NCI-H1436 (cell line): ENCODE data around the gene SARDH.

Source experiments
- DNase-seq: peaks from one replicate; lab custom pipeline; 2025; lab: John Stamatoyannopoulos, UW

SARDH gene

GRCh38 chr9:133737774-133738639 is at the start of gene SARDH:
SARDH (minus strand) TSS chr9:133738352; CDS start chr9:133734173, 4,179 bp downstream.
- DNase-seq: no peak

GRCh38 chr9:133787754-133788025 is 49.5 kb upstream of the SARDH start:
- no peak for DNase-seq

- DNase-seq: no peak
Measured at GRCh38 chr9:133786907-133787753, 49.0 kb upstream of the SARDH start.

GRCh38 chr9:133786371-133786753 is 48.2 kb upstream of the SARDH start:
- no peak for DNase-seq

- no peak for DNase-seq
Measured at GRCh38 chr9:133785753-133786370, 47.7 kb upstream of the SARDH start.

- no peak for DNase-seq
Measured at GRCh38 chr9:133784731-133785561, 46.8 kb upstream of the SARDH start.

- no peak for DNase-seq
Measured at GRCh38 chr9:133783331-133783731, 45.2 kb upstream of the SARDH start.

GRCh38 chr9:133782157-133783130 is 44.3 kb upstream of the SARDH start:
- peak; percentile 58 for DNase-seq

GRCh38 chr9:133781828-133782135 is 43.6 kb upstream of the SARDH start:
- DNase-seq: no peak

GRCh38 chr9:133780962-133781827 is 43.0 kb upstream of the SARDH start:
- no peak for DNase-seq

GRCh38 chr9:133780404-133780945 is 42.3 kb upstream of the SARDH start:
- no peak for DNase-seq

- no peak for DNase-seq
Measured at GRCh38 chr9:133779516-133780403, 41.6 kb upstream of the SARDH start.

- no peak for DNase-seq
Measured at GRCh38 chr9:133779081-133779480, 40.9 kb upstream of the SARDH start.

GRCh38 chr9:133778336-133779013 is 40.3 kb upstream of the SARDH start:
- no peak for DNase-seq

GRCh38 chr9:133777871-133778270 is 39.7 kb upstream of the SARDH start:
- DNase-seq: no peak

GRCh38 chr9:133777068-133777791 is 39.1 kb upstream of the SARDH start:
- DNase-seq: no peak
